ES-I3 (cell line): ENCODE results near the gene CCNE1.
"Not testable (repeated sequence)": the region's sequence is repeated elsewhere in the genome, so short reads cannot be mapped to it uniquely, and the experiment has no call there.

Experiments used
- H3K36me3 ChIP-seq: 2 replicates; pipeline ENCODE4 v1.6.1; 2013; ENCODE audit warnings: mild to moderate bottlenecking, low read length, control low read depth, moderate library complexity; ENCODE audit not compliant: insufficient read depth
- H3K4me1 ChIP-seq: 2 replicates; pipeline ENCODE4 v1.6.1; 2013; ENCODE audit warnings: mild to moderate bottlenecking, control low read depth, low read length; ENCODE audit not compliant: insufficient read depth
- H3K9ac ChIP-seq: 2 replicates; pipeline ENCODE4 v1.6.1; 2013; ENCODE audit warnings: low read depth, mild to moderate bottlenecking, low read length, moderate library complexity
- H3K9me3 ChIP-seq: 2 replicates; pipeline ENCODE4 v1.6.1; 2013; ENCODE audit warnings: mild to moderate bottlenecking, low read length, moderate library complexity; ENCODE audit not compliant: control insufficient read depth, insufficient read depth

The CCNE1 gene

GRCh38 chr19:29817316-29817715 is 5.5 kb downstream of the CCNE1 start:
- H3K36me3 ChIP-seq, result peaks cover 6% of the 10 kb centered on the region
- no peaks in the 10 kb centered on the region for H3K4me1 ChIP-seq
- H3K9me3 ChIP-seq, result no peaks in the 10 kb centered on the region
- H3K9ac ChIP-seq, result no peak overlapping the region

GRCh38 chr19:29819300-29819699 is 7.5 kb downstream of the CCNE1 start:
- Histone ChIP-seq H3K9me3 (no peaks in the 10 kb centered on the region), H3K9ac (no peak overlapping the region), H3K4me1 (no peaks in the 10 kb centered on the region), H3K36me3 (peaks cover 7% of the 10 kb centered on the region)

- peaks cover 7% of the 10 kb centered on the region for H3K36me3 ChIP-seq
- H3K9ac ChIP-seq, result no peak overlapping the region
- H3K4me1 ChIP-seq, result no peaks in the 10 kb centered on the region
- H3K9me3 ChIP-seq, result no peaks in the 10 kb centered on the region
Measured at GRCh38 chr19:29819986-29820385, 8.2 kb downstream of the CCNE1 start.

- H3K36me3 ChIP-seq, result peaks cover 7% of the 10 kb centered on the region
- H3K9ac ChIP-seq, result no peak overlapping the region
Measured at GRCh38 chr19:29823581-29824330, 12.0 kb downstream of the CCNE1 start.

GRCh38 chr19:29825263-29825662 is 13.5 kb downstream of the CCNE1 start:
- not testable (repeated sequence) for H3K4me1 ChIP-seq, H3K9me3 ChIP-seq, H3K36me3 ChIP-seq, H3K9ac ChIP-seq

More at GRCh38 chr19:29823581-29824330, 12.0 kb downstream of the CCNE1 start:
- no peaks in the 10 kb centered on the region for H3K4me1 ChIP-seq
- no peaks in the 10 kb centered on the region for H3K9me3 ChIP-seq

- Histone ChIP-seq H3K9me3 (no peaks in the 10 kb centered on the region), H3K4me1 (no peaks in the 10 kb centered on the region; the same call in 1 of the 2 replicates)
Measured at GRCh38 chr19:29831041-29831548, 19.3 kb downstream of the CCNE1 start.

GRCh38 chr19:29831686-29832085 is 19.9 kb downstream of the CCNE1 start:
- Histone ChIP-seq H3K4me1 (no peaks in the 10 kb centered on the region; the same call in 1 of the 2 replicates), H3K36me3 (no peaks in the 10 kb centered on the region), H3K9me3 (no peaks in the 10 kb centered on the region), H3K9ac (no peak overlapping the region)

More at GRCh38 chr19:29831041-29831548, 19.3 kb downstream of the CCNE1 start:
- Histone ChIP-seq H3K9ac (no peak overlapping the region), H3K36me3 (no peaks in the 10 kb centered on the region)

- H3K36me3 ChIP-seq, result no peaks in the 10 kb centered on the region
- no peaks in the 10 kb centered on the region; the same call in 1 of the 2 replicates for H3K4me1 ChIP-seq
- H3K9ac ChIP-seq, result no peak overlapping the region
- no peaks in the 10 kb centered on the region for H3K9me3 ChIP-seq
Measured at GRCh38 chr19:29832801-29833200, 21.0 kb downstream of the CCNE1 start.

GRCh38 chr19:29833614-29834261 is 21.9 kb downstream of the CCNE1 start:
- Histone ChIP-seq H3K4me1 (no peaks in the 10 kb centered on the region; the same call in 1 of the 2 replicates), H3K9me3 (no peaks in the 10 kb centered on the region), H3K9ac (no peak overlapping the region), H3K36me3 (no peaks in the 10 kb centered on the region)

- peaks cover under 1% of the 10 kb centered on the region; the same call in 1 of the 2 replicates for H3K4me1 ChIP-seq
- no peaks in the 10 kb centered on the region for H3K9me3 ChIP-seq
- no peak overlapping the region for H3K9ac ChIP-seq
- no peaks in the 10 kb centered on the region for H3K36me3 ChIP-seq
Measured at GRCh38 chr19:29834991-29835846, 23.4 kb downstream of the CCNE1 start.

- Histone ChIP-seq H3K4me1 (peaks cover 13% of the 10 kb centered on the region; the same call in 1 of the 2 replicates), H3K9me3 (no peaks in the 10 kb centered on the region), H3K9ac (no peak overlapping the region), H3K36me3 (no peaks in the 10 kb centered on the region)
Measured at GRCh38 chr19:29836409-29836825, 24.6 kb downstream of the CCNE1 start.

GRCh38 chr19:29837448-29837981 is 25.7 kb downstream of the CCNE1 start:
- Histone ChIP-seq H3K36me3 (no peaks in the 10 kb centered on the region), H3K9me3 (no peaks in the 10 kb centered on the region), H3K4me1 (peaks cover 22% of the 10 kb centered on the region), H3K9ac (no peak overlapping the region)

GRCh38 chr19:29837996-29838395 is 26.2 kb downstream of the CCNE1 start:
- Histone ChIP-seq H3K9ac (no peak overlapping the region), H3K9me3 (no peaks in the 10 kb centered on the region), H3K36me3 (no peaks in the 10 kb centered on the region), H3K4me1 (peaks cover 26% of the 10 kb centered on the region)
